Muscle of back (tissue), 11 donors: Measurements from ENCODE around the gene TBC1D10B. TPM values are rescaled to one million over a fixed set of nuclear protein-coding genes. Genes with fewer than 3 reads are reported as not detected.
"Not testable (repeated sequence)": the region's sequence is repeated elsewhere in the genome, so short reads cannot be mapped to it uniquely, and the experiment has no call there.

ENCODE experiments used
- DNase-seq, 3 donors: peaks; one replicate each; pipeline versions ENCODE4 v3.0.0 to v3.0.0-alpha.2; 2013
- polyA plus RNA-seq, 10 donors: library from polyadenylated mRNA; unstranded; fragments of 120-200 nt; gene quantifications; one replicate each; pipeline ENCODE4 v1.2.1, GENCODE V29; 2013; ENCODE audit not compliant: insufficient read length in 10 of 10

The TBC1D10B gene
- polyA plus RNA-seq, 10 donors: 26.6 to 33.6 (median 29.4) TPM

DNA sequence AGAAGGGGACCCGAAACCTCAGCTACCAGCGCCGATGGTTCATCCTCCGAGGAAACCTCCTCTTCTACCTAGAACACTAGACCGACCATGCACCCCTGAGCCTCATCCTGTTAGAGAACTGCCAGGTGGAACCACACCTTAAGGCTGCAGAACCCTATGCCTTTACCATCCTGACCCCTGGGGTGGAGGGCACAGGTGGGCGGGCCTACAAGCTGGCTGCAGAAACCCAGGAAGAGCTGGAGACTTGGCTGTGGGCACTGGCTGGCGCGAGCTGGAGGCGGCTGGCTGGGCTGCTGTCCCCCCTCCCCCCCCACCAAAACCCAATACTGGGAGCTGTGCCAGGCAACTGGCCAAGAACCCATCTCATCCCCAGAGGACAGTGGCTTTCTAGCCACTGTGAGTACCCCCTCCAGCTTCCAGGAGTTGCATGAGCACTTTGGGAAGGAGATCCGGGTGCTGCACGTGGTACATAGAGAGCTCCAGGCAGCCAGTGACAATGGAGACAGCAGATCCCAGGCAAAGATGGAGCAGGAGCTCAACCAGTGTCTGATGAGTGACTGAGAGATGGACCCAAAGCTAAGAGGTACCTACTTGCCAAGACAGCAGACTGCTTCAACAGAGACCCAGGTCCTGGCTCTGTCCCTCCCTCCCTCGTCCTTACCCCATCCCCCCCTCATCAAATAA, 13.8 kb downstream of the TBC1D10B start:
- DNase-seq: no peak

- no peak for DNase-seq
Observed at GRCh38 chr16:30355954-30356308, 14.4 kb downstream of the TBC1D10B start.

- peak; percentile 99 to 100 (median 100) for DNase-seq
Observed at GRCh38 chr16:30355144-30355953, 14.9 kb downstream of the TBC1D10B start, which contains the start of gene CD2BP2. Gene CD2BP2 (minus strand): TSS chr16:30355308. CDS start chr16:30354681, 627 bp downstream.

GRCh38 chr16:30354423-30355143, 15.7 kb downstream of the TBC1D10B start:
- no peak for DNase-seq

DNA sequence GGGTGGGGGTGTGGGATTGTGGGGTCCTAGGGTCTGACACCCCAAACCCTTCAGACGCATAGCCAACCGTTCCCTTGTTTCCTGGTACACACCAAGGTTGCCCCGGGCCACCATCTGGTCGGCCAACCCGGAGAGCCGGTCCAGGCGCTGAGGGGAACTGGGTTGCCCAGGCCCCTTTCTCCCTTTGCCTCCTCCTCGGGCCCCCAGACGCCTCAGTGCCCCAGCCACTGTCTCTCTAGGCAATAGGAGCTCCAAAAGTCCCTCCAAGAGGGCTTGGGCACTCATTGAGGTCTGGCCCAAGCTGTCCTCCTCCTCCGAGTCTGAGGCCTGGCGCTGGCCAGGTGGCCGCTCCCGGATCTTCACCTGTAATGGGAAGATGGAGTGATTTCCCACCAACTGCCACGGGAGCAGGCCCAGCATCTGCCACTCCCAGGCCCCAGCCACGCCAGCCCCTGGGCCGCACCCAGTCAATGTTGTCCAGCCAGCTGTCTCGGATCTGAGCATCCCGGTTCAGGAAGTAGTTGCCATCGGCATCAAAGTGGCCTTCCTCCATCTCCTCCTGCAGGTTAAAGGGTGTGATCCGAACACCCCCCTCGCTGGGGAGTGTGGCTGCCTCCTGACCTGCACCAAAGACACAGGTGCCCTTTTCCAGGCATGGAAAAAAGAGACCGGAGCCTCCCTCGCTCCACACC, 16.7 kb downstream of the TBC1D10B start:
- DNase-seq: no peak

GRCh38 chr16:30352488-30353401, 17.5 kb downstream of the TBC1D10B start:
- DNase-seq: no peak

- DNase-seq: no peak
Observed at GRCh38 chr16:30351586-30352419, 18.5 kb downstream of the TBC1D10B start.

- DNase-seq: no peak
Observed at GRCh38 chr16:30351001-30351441, 19.3 kb downstream of the TBC1D10B start.

GRCh38 chr16:30350134-30350871, 20.0 kb downstream of the TBC1D10B start:
- no peak for DNase-seq

DNA sequence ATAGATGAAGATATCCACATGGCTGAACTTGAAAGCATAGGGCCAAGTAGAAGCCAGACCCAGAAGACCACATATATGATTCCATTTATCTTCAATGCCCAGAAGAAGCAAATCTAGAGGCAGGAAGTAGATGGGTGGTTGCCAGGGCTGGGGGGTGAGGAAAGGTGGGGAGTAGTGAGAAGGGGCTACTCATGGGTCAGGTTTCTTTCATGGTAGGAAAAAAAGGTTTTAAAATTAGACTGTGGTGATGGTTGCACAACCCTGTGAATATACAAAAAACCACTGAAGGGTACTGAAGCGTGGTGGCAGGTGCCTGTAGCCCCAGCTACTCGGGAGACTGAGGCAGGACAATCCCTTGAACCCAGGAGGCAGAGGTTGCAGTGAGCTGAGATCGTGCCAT, 20.6 kb downstream of the TBC1D10B start:
- no peak for DNase-seq

DNA sequence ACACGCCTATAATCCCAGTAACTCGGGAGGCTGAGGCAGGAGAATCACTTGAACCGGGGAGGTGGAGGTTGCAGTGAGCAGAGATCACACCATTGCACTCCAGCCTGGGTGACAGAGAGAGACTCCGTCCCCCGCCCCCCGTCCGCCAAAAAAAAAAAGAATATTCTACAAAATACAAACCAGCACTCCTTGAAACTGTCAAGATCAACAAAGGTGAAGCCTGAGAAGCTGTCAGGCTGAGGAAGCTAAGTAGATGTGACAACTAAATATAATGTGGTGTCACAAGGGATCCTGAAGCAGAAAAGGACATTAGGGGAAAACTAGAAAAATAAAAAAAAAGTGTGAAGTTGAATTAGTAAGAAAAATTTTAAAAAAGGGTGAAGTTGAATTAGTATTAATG, 21.4 kb downstream of the TBC1D10B start:
- no peak for DNase-seq

DNA sequence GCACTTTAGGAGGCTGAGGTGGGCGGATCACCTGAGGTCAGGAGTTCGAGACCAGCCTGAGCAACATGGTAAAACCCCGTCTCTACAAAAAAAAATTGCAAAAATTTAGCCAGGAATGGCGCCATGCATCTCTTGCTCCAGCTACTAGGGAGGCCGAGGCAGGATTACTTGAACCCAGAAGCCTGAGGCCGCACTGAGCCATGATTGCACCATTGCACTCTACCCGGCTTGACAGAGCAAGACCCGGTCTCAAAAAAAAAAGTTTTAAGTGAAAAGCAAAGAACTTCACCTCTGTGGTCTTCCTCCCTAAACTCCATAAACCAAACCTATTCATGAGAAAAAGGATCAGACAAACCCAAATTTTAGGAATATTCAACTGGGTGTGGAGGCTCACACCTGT, 22.2 kb downstream of the TBC1D10B start:
- no peak for DNase-seq

DNA sequence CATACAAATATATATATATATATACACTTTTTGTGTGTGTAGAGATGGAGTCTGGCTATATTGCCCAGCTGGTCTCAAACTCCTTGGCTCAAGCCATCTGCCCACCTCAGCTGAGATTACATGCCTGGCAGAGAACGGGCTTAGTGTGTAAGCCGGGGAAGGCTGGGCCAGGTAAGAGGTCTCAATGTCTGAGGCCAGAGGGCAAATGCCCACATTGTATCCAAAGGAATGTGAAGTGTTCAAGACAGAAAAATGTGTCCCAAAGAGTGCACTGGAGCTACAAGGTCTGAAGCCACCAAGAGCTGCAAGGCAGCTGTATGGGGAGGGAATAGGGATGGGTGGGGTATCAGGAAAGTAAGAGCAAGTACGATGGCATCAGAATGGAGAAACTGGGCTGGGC, 24.0 kb downstream of the TBC1D10B start:
- DNase-seq: no peak

DNA sequence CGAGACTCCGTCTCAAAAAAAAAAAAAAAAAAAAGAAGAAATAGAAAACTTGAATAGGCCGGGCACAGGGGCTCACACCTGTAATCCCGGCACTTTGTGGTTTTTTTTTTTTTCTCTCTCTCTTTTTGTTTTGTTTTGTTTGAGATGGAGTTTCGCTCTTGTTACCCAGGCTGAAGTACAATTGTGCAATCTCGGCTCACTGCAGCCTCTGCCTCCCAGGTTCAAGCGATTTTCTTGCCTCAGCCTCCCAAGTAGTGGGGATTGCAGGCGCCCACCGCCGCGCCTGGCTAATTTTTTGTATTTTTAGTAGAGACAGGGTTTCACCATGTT, 26.8 kb downstream of the TBC1D10B start:
- DNase-seq: not testable (repeated sequence)

GRCh38 chr16:30342751-30343490, 27.4 kb downstream of the TBC1D10B start:
- no peak for DNase-seq

DNA sequence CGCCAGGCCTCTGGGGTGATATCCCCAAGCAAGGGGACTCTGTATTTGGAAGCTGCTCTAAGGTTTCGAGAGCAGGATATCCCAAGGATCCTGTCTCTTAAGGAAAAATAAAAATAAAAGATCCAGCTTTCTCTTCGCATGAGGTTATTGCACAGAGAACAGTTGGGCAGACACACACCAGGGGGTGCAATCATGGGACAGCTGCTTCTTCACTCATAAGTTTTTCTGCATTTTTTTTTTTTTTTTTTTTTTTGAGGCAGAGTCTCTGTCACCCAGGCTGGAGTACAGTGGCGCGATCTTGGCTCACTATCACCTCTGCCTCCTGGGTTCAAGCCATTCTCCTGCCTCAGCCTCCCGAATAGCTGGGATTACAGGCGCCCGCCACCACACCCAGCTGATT, 28.3 kb downstream of the TBC1D10B start:
- not testable (repeated sequence) for DNase-seq

GRCh38 chr16:30340621-30341020, 29.7 kb downstream of the TBC1D10B start:
- DNase-seq: no peak

- not testable (repeated sequence) for DNase-seq
Observed at GRCh38 chr16:30338715-30339114, 31.6 kb downstream of the TBC1D10B start.
